ENCODE results near the gene MBOAT7.

Gene MBOAT7

DNA sequence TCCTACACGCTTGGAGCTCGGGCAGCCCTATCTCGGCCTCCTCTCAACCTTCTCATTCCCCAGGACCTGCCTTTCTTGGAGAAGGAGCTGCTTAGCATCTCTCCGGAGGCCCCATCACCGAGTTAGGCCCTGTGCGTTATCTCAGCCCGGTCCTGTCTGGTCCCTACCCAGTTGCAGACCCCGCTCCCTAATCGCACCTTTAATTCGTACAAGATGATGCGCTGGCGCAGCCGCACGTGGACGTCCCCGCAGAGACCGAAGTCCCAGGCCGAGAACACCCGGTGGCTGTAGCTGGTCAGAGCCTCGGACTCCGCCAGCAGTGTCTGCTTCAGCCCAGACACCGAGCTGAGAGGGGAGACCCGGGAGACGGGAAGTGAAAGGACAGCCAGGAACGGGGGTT lies 24.2 kb downstream of the MBOAT7 start:
- DNase-seq (ENCODE audit: insufficient read length, low spot score) = no peak
- peak; percentile 36 for FAIRE-seq

GRCh38 chr19:54164369-54165068 lies 24.9 kb downstream of the MBOAT7 start:
- DNase-seq (ENCODE audit: insufficient read length, low spot score) = no peak
- FAIRE-seq = no peak

- FAIRE-seq (no peak), DNase-seq (ENCODE audit: insufficient read length, low spot score) (no peak)
Observed at GRCh38 chr19:54162884-54163283, 26.5 kb downstream of the MBOAT7 start.

DNA sequence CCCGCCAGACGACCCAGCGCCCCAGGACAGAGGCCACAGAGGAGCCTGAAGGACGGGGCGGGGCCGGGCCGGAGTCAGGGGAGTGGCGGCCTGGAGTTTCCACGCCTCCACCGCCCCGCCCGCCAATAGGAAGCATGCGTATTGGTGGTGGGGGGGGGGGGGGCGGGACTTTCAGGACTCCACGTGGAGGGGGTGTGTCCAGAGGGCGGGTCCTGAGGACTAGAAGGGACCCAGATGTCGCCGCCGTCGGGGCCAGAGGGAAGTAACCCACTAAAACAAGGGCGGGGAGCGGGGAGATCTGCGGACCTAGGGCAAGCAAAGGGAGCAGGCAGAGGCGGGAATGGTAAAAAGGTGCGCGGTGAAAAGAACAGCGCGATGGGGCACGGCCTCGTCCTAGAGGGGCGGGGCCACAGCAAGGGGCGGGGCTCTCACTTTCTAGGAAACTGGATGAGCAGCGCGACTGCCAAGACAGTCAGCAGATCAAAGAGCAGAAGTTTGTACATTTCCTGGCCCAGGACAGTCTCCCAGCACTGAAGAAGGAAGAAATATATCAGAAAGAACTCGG lies 27.1 kb downstream of the MBOAT7 start:
- DNase-seq (ENCODE audit: insufficient read length, low spot score) (no peak), FAIRE-seq (no peak)

GRCh38 chr19:54160854-54161253 lies 28.5 kb downstream of the MBOAT7 start:
- DNase-seq (ENCODE audit: insufficient read length, low spot score) (no peak), FAIRE-seq (no peak)

DNA sequence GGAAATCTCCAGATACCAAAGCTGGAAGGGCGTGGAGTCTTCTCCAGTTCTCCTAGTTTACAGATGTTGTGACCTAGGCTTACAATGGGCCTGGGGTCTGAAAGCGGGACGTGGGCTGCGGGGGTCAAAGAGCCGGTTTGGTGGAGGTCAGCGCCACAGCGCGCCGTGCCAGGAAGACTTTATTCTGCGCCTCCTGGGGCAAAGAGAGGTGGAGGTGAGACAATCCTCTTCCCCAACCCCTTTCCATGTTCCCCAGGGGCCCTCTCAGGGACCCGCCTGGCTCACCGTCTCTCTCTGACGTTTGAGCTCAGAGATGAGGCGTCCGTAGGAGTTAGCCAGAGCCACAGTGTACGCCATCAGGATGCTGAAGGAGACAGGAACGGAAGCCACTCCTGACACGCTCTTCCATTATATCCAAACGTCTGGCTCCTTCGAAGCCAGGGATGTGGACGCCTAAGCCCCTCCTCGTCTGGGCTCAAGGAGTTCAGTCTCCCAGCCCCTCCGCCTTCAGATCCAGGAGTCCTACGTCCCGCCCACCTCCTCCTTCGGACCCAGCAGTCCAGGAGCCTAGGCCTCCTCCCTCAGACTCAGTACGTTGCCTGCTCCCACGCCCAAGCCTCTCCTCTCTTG lies 29.1 kb downstream of the MBOAT7 start:
- DNase-seq (ENCODE audit: insufficient read length, low spot score) (no peak), FAIRE-seq (no peak)

DNA sequence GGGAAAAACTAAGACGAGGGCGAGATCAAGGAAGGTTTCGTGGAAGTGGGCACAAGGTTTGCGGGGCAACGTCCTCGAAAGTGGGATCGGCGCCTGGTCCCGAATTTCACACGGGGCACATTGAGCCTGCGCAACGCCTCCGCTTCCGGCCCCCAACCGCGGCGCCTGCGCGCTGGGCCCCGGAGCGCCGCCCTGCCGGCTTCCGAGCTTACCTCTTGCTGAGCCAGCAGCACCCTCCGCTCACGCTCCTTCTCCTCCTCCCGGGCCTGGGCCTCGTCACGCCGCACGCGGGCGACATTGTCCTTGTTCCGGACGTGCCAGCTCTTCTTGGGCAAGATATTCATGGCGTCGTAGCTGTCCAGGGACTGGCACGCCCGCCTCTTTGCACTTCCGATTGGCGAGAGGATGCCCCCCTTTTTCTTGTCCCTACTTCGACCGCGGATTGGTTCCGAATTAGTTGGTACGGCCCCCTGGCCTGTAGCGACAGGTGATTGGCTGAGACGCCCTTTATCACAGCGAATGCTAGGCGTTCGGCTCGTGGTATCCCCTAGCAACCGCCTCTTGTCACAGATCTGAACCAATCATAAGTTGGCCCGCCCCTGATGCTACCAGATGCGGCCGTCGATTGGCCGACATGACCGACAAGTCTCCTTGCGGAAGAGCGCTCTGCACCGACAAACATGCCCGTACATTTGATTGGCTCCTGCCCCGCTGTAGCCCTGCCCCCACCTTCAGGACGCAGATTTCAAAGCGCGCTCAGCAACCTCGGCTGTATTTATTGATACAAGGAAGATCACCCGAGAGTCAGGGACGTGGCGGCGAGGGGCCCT lies 29.8 kb downstream of the MBOAT7 start, which contains the start of gene LENG1:
Gene LENG1 (minus strand): TSS at position 370 of the 830 bp plus-strand sequence. CDS start 26 bp downstream, at position 344.
- FAIRE-seq (peak; percentile 99), DNase-seq (ENCODE audit: insufficient read length, low spot score) (peak; percentile 99)

DNA sequence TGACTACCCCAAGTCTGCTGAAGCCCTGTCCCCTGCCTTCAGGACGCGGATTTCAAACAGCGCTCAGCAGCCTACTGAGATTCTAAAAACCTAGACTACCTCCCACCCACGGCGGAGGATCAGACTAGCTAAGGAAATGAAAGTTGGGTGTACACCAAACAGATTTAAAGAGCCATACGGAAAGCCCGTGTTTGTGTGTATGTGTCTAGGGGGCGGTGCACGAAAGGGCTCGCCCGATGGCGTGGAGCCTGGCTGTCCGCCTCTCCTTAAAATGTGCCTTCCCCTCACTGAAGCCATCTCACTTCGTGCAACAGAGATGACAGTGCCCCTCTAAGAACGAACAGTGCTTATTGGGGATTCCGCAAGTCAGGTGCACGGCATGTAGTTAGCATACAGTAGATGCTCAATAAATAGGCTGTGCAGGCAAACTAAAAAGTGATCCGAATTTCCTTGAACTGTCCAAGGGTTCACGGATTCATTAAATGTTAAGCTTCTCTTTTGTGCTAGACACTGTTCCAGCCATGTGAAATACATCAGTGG lies 30.5 kb downstream of the MBOAT7 start:
- DNase-seq (ENCODE audit: insufficient read length, low spot score) = no peak
- FAIRE-seq = no peak

DNA sequence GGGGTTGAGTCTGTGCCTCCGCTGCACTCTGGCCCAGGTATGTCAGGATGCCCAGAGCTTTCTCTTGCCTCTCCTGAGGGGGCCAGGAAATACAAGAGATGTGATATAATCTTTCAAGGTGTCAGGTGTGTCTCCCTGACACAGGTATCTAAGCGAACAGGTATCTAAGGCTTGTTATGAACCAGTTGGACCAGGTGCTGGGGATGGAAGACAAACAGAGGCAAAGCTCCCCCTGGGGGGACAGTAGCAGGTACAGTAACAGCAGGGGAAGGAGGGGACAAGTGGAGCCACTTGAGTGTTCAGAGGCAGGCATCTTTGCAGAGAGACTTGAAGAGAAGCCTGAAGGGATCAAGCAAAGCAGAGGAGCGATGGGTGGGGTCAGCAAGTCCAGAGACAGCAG lies 32.4 kb downstream of the MBOAT7 start:
- no peak for DNase-seq (ENCODE audit: insufficient read length, low spot score)
- no peak for FAIRE-seq

- FAIRE-seq (no peak), DNase-seq (ENCODE audit: insufficient read length, low spot score) (no peak)
Observed at GRCh38 chr19:54156490-54156889, 32.9 kb downstream of the MBOAT7 start.

- no peak for FAIRE-seq
Observed at GRCh38 chr19:54155694-54156093, 33.7 kb downstream of the MBOAT7 start.

DNA sequence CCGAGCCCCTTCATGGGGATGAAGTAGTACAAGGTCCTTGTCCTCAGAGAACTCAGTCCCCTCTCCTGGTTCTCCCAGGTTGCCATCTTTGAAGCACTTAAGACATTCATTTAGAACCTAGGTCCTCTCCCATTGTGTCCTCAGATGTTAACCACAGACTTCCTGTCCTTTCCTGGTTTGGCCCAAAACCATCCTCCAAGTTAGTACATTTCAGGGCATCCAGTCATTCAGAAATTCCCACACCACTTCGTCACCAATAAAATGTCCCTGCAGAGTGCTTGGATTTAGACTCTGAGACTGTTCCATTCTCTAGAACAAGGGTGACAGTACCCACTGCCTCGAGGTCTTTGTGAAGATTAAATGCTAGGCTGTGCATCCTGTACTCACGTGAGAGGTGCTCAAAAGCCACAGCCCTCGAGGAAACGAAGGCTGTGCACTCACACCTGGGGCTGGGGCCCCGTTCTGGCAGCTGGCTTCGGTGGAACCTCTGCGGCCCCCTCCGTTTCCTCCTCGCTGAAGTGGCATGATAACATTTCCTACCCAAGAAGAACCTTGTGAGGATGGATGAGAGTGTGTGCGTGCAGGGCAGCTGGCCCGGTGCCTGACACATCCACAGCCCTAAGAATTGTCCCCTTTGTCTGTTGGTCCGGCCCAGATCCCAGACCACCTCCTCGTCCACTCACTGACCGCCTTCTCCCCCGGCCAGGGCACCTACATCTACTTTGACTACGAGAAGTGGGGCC lies 34.6 kb downstream of the MBOAT7 start:
- DNase-seq (ENCODE audit: insufficient read length, low spot score) = no peak
- FAIRE-seq = no peak

More at GRCh38 chr19:54155694-54156093, 33.7 kb downstream of the MBOAT7 start:
- no peak for DNase-seq (ENCODE audit: insufficient read length, low spot score)

- FAIRE-seq (no peak), DNase-seq (ENCODE audit: insufficient read length, low spot score) (no peak)
Observed at GRCh38 chr19:54153731-54154326, 35.6 kb downstream of the MBOAT7 start.

DNA sequence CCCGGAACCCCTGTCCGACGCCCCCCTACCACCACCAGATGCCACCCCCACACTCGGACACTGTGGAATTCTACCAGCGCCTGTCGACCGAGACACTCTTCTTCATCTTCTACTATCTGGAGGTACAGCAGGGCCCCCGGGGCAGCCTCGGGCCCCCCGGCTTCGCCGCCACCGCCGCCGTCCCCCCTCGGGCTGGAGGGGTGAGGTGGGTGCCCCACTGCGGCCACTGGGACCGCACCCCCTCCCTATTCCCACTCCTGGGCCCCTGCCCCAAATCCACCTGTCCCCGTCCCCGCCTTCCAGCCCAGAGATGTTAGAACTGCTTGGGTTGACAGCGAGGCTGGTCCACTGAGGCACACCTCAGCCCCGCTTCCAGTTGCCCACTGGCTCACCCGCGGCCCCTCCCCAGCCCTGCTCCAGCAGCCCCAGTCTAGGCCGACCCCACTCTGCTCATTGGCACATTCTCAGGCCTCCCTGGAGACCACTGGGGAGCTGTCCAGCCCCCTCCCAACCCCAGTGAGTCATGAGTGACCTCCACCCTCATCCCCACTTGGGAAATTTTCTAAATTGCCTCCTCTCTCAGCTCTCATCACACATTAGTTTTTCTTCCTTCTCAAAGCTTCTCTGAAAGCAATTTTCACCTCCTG lies 36.4 kb downstream of the MBOAT7 start:
- no peak for FAIRE-seq
- DNase-seq (ENCODE audit: insufficient read length, low spot score) = no peak

- DNase-seq (ENCODE audit: insufficient read length, low spot score) (no peak), FAIRE-seq (no peak)
Observed at GRCh38 chr19:54152267-54152666, 37.1 kb downstream of the MBOAT7 start.

DNA sequence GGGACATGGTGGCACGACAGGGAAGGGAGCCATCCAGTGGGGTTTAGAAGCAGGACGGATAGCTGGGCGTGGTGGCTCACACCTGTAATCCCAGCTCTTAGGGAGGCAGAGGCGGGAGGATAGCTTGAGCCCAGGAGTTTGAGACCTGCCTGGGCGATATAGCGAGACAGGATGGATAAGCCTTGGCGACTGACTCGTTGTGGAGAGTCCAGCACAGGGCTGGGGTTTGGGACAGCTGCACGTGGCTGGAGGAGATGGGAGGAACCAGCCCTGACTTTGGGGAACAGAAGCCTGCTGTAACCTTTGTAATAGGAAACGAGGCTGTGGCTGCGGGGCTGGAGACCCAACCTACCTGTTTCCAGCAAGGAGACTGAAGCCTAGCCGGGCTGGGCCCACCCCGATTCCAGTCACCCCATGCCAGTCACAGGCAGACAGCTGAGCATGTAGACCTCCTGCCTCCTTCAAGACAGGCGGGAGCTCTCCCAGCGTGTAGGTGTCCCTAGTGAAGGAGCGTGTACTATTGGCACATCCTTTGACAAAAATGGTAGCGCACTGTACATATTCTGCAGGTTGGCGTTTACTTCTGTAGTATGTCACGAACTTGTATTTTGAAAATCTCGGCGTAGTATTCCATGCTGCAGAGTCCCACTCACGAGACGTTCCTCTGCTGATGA lies 37.9 kb downstream of the MBOAT7 start:
- no peak for FAIRE-seq

DNA sequence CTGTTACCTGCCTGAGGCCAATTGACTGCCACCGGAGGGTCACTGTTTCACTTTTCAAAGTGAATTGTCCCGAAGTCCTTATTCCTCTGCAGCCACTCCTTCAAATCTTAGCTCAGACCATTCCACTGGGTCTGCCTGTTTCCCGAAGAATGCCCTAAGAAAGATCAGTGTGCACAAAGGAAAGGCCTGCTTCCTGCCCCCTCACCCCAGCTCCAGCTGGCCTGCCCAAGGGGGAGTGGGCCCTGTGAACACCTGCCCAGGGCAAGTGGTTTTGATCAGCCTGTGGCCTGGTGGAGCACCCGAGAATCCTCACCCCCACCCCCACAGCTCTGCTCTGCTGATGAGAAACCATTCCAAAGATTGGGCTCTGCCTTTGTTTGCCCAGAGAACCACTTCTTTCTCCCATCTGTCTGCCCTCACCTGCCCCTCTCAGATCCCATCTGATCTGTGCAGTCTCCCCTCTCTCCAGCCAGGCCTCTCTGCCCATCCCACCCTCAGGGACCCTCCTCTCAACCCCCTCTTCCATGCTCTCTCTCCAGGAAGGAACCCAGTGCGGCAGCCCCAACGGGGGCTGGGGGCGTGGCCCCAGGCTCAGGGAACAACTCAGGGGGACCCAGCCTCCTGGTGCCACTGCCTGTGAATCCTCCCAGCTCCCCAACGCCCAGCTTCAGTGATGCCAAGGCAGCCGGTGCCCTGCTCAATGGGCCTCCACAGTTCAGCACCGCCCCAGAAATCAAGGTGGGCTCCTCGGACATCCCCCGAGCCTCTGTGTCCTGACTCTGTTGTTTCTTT lies 40.2 kb downstream of the MBOAT7 start:
- no peak for FAIRE-seq
- DNase-seq (ENCODE audit: insufficient read length, low spot score) = no peak

More for the DNA sequence above, 37.9 kb downstream of the MBOAT7 start:
- no peak for DNase-seq (ENCODE audit: insufficient read length, low spot score)

GRCh38 chr19:54148158-54148557 lies 41.2 kb downstream of the MBOAT7 start:
- DNase-seq (ENCODE audit: insufficient read length, low spot score) (no peak), FAIRE-seq (no peak)
